Measurements from ENCODE around the gene MYO15B.

DNA sequence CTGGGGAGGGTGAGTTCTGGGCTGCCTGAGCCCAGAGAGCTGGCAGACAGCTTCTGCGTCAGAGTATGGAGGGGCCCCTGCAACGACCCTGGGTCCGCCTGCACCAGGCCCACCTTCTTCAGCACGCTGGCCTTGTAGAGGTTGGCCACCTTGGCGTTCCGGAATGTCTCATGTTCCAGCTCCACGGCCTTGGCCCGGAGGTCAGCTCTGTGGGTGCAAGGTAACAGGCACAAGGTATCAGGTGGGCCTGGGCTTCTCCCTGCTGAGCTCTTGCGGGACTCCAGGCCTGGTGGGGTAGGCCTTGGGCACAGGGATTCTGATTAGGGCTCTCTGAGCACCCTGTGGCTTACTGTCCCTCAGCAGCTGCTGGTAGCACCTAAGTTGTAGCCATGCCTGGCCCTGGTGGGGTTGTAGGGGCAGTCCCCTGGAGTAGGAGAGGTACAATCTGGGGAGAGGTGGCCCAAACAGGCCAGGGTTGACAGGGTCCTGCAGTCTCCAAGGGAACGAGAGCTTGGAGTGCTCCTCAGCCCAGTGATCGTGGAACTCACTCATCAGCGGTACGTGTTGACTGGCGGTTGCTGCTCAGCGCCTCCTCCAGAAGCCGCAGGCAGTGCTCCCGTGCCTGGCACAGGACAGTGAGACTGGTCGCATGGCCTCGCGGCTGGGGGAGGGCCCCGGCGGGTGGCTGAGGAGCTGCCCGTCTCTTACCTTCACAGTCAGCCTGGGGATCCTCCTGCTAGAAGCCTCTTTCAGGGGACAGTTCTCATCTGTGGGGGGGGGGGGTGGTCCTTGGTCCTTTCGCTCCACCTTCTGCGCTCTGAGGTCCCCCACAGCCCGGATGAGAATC is 42.7 kb downstream of the MYO15B start:
- TF ChIP-seq POLR2G (IDR thresholded peaks at IDR 0.05; ENCODE audit: low read depth, low read length) (no peak), ZKSCAN1 (IDR thresholded peaks at IDR 0.05; ENCODE audit: low read length) (no peak)

Data from HepG2 (cell line).